Common myeloid progenitor, CD34-positive (primary cell): ENCODE results near the gene GLI3.

ENCODE experiments used
- CTCF ChIA-PET: fragments of 350-600 bp; sonication (Branson Sonifier 250); formaldehyde crosslinking; loops from one replicate; lab custom pipeline; 2021; ENCODE audit warnings: antibody characterized with exemption; lab: Charles Lee
- POLR2A ChIA-PET: fragments of 350-600 bp; sonication (Branson Sonifier 250); formaldehyde crosslinking; loops from one replicate; lab custom pipeline; 2021; ENCODE audit warnings: antibody characterized with exemption; lab: Charles Lee
- DNase-seq, 3 donors: peaks; one replicate each; pipeline versions ENCODE4 v3.0.0 to v3.0.0-alpha.2; 2013
- H3K27ac ChIP-seq, 2 experiments: 1 replicate in 1 of 2; 2 replicates in 1 of 2; pipeline ENCODE4 v1.7.0; 2013; ENCODE audit warnings: inconsistent platforms in 2 of 2, low read length in 2 of 2, mild to moderate bottlenecking in 2 of 2, low read depth in 1 of 2, moderate library complexity in 1 of 2; ENCODE audit not compliant: severe bottlenecking in 2 of 2, insufficient read depth in 1 of 2, poor library complexity in 1 of 2
- H3K27me3 ChIP-seq, 5 experiments: replicated peaks in 2 of 5; 1 replicate in 3 of 5; 2 replicates in 2 of 5; pipeline versions ENCODE4 v1.6.1 to v1.7.0; 2013; ENCODE audit warnings: low read length in 4 of 5, mild to moderate bottlenecking in 2 of 5, moderate library complexity in 2 of 5, inconsistent platforms in 1 of 5; ENCODE audit not compliant: insufficient read depth in 5 of 5, control insufficient read depth in 4 of 5
- H3K36me3 ChIP-seq, 4 experiments: 1 replicate in 2 of 4; 2 replicates in 2 of 4; pipeline versions ENCODE4 v1.6.1 to v1.7.0; 2013; ENCODE audit warnings: low read length in 3 of 4, control low read depth in 1 of 4, mild to moderate bottlenecking in 1 of 4; ENCODE audit not compliant: control insufficient read depth in 4 of 4, insufficient read depth in 4 of 4
- H3K4me1 ChIP-seq, 4 experiments: 1 replicate in 3 of 4; 2 replicates in 1 of 4; pipeline versions ENCODE4 v1.6.1 to v1.7.1; 2013; ENCODE audit warnings: low read length in 3 of 4, mild to moderate bottlenecking in 3 of 4, control low read depth in 1 of 4, inconsistent platforms in 1 of 4, moderate library complexity in 1 of 4; ENCODE audit not compliant: control insufficient read depth in 4 of 4, insufficient read depth in 4 of 4; ENCODE audit errors: control extremely low read depth in 1 of 4
- H3K4me3 ChIP-seq, 7 experiments: 1 replicate in 4 of 7; 2 replicates in 3 of 7; pipeline versions ENCODE4 v1.5.1 to v1.7.0; 2013; ENCODE audit warnings: mild to moderate bottlenecking in 7 of 7, low read length in 6 of 7, moderate library complexity in 6 of 7, inconsistent platforms in 2 of 7, low read depth in 2 of 7, control low read depth in 1 of 7; ENCODE audit not compliant: insufficient read depth in 4 of 7, control insufficient read depth in 1 of 7; ENCODE audit errors: extremely low read depth in 1 of 7
- H3K9me3 ChIP-seq, 5 experiments: 1 replicate in 4 of 5; 2 replicates in 1 of 5; pipeline versions ENCODE4 v1.6.1 to v1.7.1; 2013; ENCODE audit warnings: low read length in 4 of 5, mild to moderate bottlenecking in 2 of 5, inconsistent platforms in 1 of 5, low read depth in 1 of 5, moderate library complexity in 1 of 5; ENCODE audit not compliant: control insufficient read depth in 4 of 5, insufficient read depth in 2 of 5; ENCODE audit errors: control extremely low read depth in 1 of 5
- WGBS: methylation state at CpG from one replicate; pipeline ENCODE4 v1.1.5; 2013; ENCODE audit not compliant: insufficient coverage; 5-methylcytosine and 5-hydroxymethylcytosine counted together

Gene GLI3

DNA sequence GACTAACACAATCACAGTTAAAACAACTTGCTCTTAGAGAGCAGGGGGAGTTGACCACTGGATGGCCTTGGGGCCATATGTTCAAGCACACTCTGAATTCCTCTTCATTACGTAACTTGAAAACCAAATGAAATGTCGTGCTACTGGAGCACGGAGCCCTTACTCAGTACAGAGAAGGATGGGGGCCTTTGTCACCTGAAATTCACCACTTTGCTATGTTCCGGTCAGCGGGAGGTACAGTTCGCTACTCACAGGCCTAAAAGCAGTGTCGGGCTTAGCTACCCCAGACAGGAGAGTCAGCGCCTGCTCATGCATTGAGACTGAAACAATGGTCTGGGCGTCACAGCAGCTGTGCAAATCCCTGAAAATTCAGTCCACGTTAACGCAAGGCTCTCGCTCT is 39.6 kb downstream of the GLI3 start:
- WGBS = 98% methylated on average over 12 of the region's 12 CpGs
- Histone ChIP-seq H3K27me3 (no peaks in the 10 kb centered on the region), H3K36me3 (no peaks in the 10 kb centered on the region), H3K27ac (no peak overlapping the region), H3K4me3 (no peak overlapping the region), H3K9me3 (no peaks in the 10 kb centered on the region), H3K4me1 (peaks cover 8 to 21% (median 12%) of the 10 kb centered on the region in 4 experiments)
- POLR2A ChIA-PET = no interaction called here
- CTCF ChIA-PET = no interaction called here
- DNase-seq = no peak

DNA sequence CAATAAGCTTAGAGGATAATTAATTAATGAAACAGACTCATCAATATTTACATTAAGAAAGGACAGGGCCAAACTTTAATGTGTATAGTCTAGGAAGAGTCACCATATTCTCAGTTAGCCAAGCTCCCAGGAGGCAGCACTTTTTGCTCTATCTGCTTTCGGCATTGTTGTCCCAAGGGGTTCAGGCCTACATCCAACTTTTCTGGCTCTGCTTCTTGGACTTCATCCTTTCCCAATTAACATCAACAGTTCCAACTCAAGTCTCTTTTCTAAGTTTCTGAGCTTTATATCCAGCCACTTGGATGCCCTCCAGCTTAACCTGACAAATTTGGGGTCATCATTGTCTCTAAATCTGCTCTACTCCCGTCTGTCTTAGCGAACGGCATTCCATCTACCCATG is 42.8 kb downstream of the GLI3 start:
- Histone ChIP-seq H3K4me1 (peaks cover 8 to 21% (median 12%) of the 10 kb centered on the region in 4 experiments), H3K27ac (no peak overlapping the region)
- POLR2A ChIA-PET = no interaction called here

DNA sequence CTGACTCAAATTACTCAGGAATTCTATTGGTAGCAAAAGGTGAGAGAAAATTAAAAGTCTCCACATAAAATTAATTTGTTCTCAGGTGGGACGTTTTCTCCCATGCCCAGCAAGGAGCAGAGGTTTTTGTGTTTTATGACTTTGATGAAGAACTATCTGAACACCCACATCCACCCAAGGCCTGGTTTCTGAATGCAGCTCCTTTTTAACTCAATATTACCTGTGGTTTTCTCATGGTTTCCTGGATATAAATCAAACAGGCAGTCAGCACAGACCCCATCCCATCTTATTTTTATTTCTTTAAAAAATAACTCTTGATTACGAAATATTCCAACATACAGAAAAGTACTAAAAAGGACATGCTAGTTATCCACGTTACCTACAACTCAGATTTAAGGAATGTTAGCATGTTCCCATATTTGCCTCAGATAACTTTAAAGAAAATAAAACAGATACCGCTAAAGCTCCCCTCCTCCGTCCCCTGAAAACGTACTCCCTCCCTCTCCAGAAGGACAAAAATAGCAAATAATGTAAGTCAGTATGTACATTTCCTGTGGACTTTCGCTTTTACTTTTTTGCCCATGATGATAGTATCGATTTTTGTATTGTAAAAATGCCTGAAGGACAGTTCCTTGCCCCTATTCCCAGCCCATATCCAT is 43.4 kb downstream of the GLI3 start:
- H3K27ac ChIP-seq = no peak overlapping the region
- POLR2A ChIA-PET = no interaction called here

More for the DNA sequence above, 42.8 kb downstream of the GLI3 start:
- H3K27me3 ChIP-seq = no peaks in the 10 kb centered on the region
- no peaks in the 10 kb centered on the region for H3K36me3 ChIP-seq
- no peaks in the 10 kb centered on the region for H3K9me3 ChIP-seq
- H3K4me3 ChIP-seq = no peak overlapping the region
- CTCF ChIA-PET = interaction anchor here (1.2 kb wide), 2 partner anchors 214 to 693 kb away, joined by 3 read pairs; no protein-coding TSS in a partner anchor
- no peak for DNase-seq
- WGBS = 91% methylated on average over 4 of the region's 4 CpGs

DNA sequence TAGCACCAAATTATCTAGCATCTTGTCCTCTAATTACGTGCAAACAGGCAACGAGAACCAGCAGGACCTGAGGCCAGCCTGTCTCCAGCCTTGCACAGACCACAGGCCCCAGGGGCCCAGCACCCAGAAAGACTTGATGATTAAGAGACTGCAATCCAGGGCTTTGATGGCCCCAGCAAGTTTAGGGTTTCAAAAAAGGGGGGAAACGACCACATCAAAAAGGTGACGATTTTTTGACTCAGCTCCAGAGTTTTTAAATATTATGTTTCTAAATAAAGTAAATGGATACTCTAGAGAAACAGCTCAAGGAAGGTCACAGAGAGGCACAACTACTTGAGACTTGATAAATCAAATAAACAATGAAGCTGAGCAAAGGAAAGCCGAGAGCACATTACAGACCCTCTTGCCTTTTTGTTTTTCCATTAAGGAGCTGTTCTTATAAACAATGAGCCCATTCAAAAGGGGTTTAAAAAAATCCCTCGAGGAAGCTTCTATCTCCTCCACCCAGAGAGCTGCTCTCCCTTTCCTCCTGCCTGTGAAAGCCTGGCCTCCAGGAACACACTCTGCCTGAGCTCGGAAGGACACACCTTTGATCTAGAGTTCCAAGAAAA is 44.1 kb downstream of the GLI3 start:
- POLR2A ChIA-PET = no interaction called here
- Histone ChIP-seq H3K27me3 (no peaks in the 10 kb centered on the region), H3K4me1 (peaks cover 8 to 15% (median 12%) of the 10 kb centered on the region in 4 experiments), H3K4me3 (peak overlapping the region in 1 of 7 experiments; percentile 60), H3K9me3 (no peaks in the 10 kb centered on the region), H3K27ac (no peak overlapping the region), H3K36me3 (no peaks in the 10 kb centered on the region)
- DNase-seq = no peak
- 91% methylated on average over 3 of the region's 7 CpGs for WGBS
- CTCF ChIA-PET = interaction anchor here (1.2 kb wide), 1 partner anchor 694 kb away, joined by 3 read pairs; no protein-coding TSS in a partner anchor

More for the DNA sequence above, 43.4 kb downstream of the GLI3 start:
- no peaks in the 10 kb centered on the region for H3K9me3 ChIP-seq
- no peaks in the 10 kb centered on the region for H3K36me3 ChIP-seq
- H3K4me3 ChIP-seq = peak overlapping the region in 4 of 7 experiments; percentile 8 to 60 (median 36)
- no peaks in the 10 kb centered on the region for H3K27me3 ChIP-seq
- H3K4me1 ChIP-seq = peaks cover 8 to 17% (median 12%) of the 10 kb centered on the region in 4 experiments
- CTCF ChIA-PET = interaction anchor here (1.2 kb wide), 2 partner anchors 214 to 694 kb away, joined by 3 read pairs; no protein-coding TSS in a partner anchor
- WGBS = 33% methylated on average over 1 of the region's 8 CpGs
- DNase-seq = peak; percentile 31 to 84 (median 77)

DNA sequence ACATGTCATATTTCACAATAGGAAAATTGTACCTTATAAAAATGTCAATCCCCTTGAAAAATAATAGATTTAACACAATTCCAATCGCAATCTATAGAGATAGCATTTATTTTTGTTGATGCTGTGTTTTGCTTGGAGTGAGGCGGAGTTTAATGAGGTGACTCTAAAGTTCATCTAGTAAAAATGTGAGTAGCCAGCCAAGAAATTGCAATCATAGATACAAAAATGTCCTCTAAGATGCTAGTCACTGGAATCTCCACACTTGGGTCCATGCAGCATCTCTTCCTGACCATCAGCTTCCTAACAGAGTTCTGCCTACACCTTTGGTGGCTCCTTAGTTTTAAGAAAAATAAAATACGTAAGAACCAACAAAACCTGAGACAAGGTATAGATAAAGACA is 44.9 kb downstream of the GLI3 start:
- H3K4me1 ChIP-seq = peaks cover 8 to 15% (median 12%) of the 10 kb centered on the region in 4 experiments
- DNase-seq = no peak
- no CpG with 5 or more reads among the region's 3 CpGs for WGBS
- CTCF ChIA-PET = no interaction called here
- H3K27me3 ChIP-seq = no peaks in the 10 kb centered on the region
- POLR2A ChIA-PET = no interaction called here
- no peaks in the 10 kb centered on the region for H3K36me3 ChIP-seq
- H3K9me3 ChIP-seq = no peaks in the 10 kb centered on the region
- no peak overlapping the region for H3K27ac ChIP-seq
- H3K4me3 ChIP-seq = no peak overlapping the region

DNA sequence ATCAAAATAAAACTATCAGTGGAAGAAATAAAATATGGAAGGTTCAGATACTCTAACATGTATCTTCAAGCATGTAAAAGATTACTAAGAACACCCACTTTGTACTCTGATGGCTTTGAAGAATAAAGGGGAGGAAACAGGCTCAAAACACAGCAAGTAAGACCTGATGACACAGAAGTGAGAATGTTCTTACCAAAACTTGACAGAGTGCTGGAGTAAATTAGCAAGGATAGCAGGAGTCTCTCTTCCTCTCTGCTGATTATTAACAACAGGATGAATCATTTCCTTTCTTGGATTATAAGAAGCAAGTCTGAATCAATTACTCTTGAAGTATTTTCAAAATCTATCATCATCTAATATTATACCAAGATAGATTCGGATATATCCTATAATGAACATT is 47.5 kb downstream of the GLI3 start:
- Histone ChIP-seq H3K27ac (no peak overlapping the region), H3K4me1 (peaks cover 8 to 15% (median 12%) of the 10 kb centered on the region in 4 experiments), H3K36me3 (no peaks in the 10 kb centered on the region), H3K9me3 (peaks cover 0 to 3% (median 0%) of the 10 kb centered on the region in 5 experiments), H3K27me3 (no peaks in the 10 kb centered on the region), H3K4me3 (no peak overlapping the region)
- POLR2A ChIA-PET = no interaction called here
- CTCF ChIA-PET = no interaction called here
- DNase-seq = no peak
- whole genome bisulfite sequencing = no CpG with 5 or more reads among the region's 1 CpG

DNA sequence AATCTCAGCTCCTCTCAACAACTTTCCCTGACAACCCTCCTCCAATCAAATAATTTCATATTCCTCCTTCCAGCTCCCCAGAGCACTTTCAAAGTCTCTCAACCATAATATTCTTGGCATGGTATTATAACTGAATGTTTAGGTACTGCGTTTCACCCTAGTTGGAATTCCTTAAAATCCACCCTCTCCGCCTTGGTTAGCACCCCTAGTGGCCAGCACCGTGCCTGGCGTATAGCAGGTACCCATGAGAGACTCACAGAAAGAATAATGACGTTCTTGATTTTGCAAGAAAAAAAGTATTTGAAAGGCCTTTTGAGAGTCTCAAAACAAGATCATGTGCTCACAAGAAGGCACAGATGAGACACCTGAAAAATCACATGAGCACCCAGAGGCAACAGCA is 50.9 kb downstream of the GLI3 start:
- Histone ChIP-seq H3K27ac (no peak overlapping the region), H3K4me1 (no peaks in the 10 kb centered on the region), H3K27me3 (no peaks in the 10 kb centered on the region), H3K36me3 (no peaks in the 10 kb centered on the region), H3K9me3 (peaks cover 0 to 3% (median 0%) of the 10 kb centered on the region in 5 experiments), H3K4me3 (no peak overlapping the region)
- ChIA-PET CTCF (interaction anchor here (0.6 kb wide), 1 partner anchor 166 kb away, joined by 3 read pairs; no protein-coding TSS in a partner anchor), POLR2A (no interaction called here)
- WGBS = 84% methylated on average over 5 of the region's 5 CpGs
- DNase-seq = no peak
